HepG2 (cell line): ENCODE measurements around the gene CSNK1D. TPM values are rescaled to one million over a fixed set of nuclear protein-coding genes. Genes with fewer than 3 reads are reported as not detected.

ENCODE experiments used
- ATM ChIP-seq: fragments of 450-650 bp; IDR thresholded peaks from 2 replicates; pipeline ENCODE4 v1.7.1; 2017; ENCODE audit warnings: mild to moderate bottlenecking, borderline replicate concordance
- BATF2 ChIP-seq: sonication (generic); formaldehyde crosslinking; IDR thresholded peaks from 2 replicates; pipeline ENCODE4 v1.8.0; 2022; ENCODE audit warnings: mild to moderate bottlenecking, missing genetic modification reagents, moderate library complexity
- CREM ChIP-seq, 2 experiments: sonication (generic) in 1 of 2; formaldehyde crosslinking in 1 of 2; IDR thresholded peaks; 2 replicates each; pipeline versions ENCODE4 v1.4.0 to v1.6.1; 2016 to 2020; ENCODE audit warnings: antibody characterized with exemption in 1 of 2, mild to moderate bottlenecking in 1 of 2, missing genetic modification reagents in 1 of 2
- EED ChIP-seq: sonication (generic); formaldehyde crosslinking; IDR thresholded peaks from 2 replicates; pipeline ENCODE4 v1.5.0; 2020; ENCODE audit warnings: mild to moderate bottlenecking, missing genetic modification reagents
- GFI1 ChIP-seq: sonication (generic); formaldehyde crosslinking; IDR thresholded peaks from 2 replicates; pipeline ENCODE4 v1.5.0; 2020; ENCODE audit warnings: missing genetic modification reagents, mild to moderate bottlenecking, borderline replicate concordance
- HDAC2 ChIP-seq: sonication (generic); formaldehyde crosslinking; IDR thresholded peaks from 2 replicates; pipeline ENCODE4 v1.4.0; 2020; ENCODE audit warnings: missing genetic modification reagents
- HNF4G ChIP-seq, 2 experiments: sonication (generic) in 1 of 2; formaldehyde crosslinking in 1 of 2; IDR thresholded peaks; 2 replicates each; pipeline versions ENCODE4 v1.4.0 to v1.6.1; 2011 to 2020; ENCODE audit warnings: borderline replicate concordance in 2 of 2, low read depth in 2 of 2, mild to moderate bottlenecking in 2 of 2, low read length in 1 of 2, missing genetic modification reagents in 1 of 2, moderate library complexity in 1 of 2
- IRF2 ChIP-seq: IDR thresholded peaks from 2 replicates; pipeline ENCODE4 v1.6.1; 2018; ENCODE audit warnings: missing genetic modification reagents, missing compliant biosample characterization
- MAX ChIP-seq: IDR thresholded peaks from 2 replicates; pipeline ENCODE4 v1.6.1; 2012; ENCODE audit warnings: inconsistent platforms
- MED1 ChIP-seq: sonication (generic); formaldehyde crosslinking; IDR thresholded peaks from 2 replicates; pipeline ENCODE4 v1.4.0; 2020; ENCODE audit warnings: missing genetic modification reagents
- NFKB2 ChIP-seq: sonication (generic); formaldehyde crosslinking; IDR thresholded peaks from 2 replicates; pipeline ENCODE4 v1.4.0; 2020; ENCODE audit warnings: missing genetic modification reagents, borderline replicate concordance
- REL ChIP-seq: sonication (generic); formaldehyde crosslinking; conservative IDR thresholded peaks from 2 replicates; pipeline ENCODE4 v1.8.0; 2022; ENCODE audit warnings: mild to moderate bottlenecking, missing genetic modification reagents, moderate library complexity
- RXRB ChIP-seq: IDR thresholded peaks from 2 replicates; pipeline ENCODE4 v1.6.1; 2016; ENCODE audit warnings: borderline replicate concordance, missing genetic modification reagents, missing compliant biosample characterization
- STAG1 ChIP-seq: sonication (generic); formaldehyde crosslinking; IDR thresholded peaks from 2 replicates; pipeline ENCODE4 v1.4.0; 2020; ENCODE audit warnings: missing genetic modification reagents
- YEATS2 ChIP-seq: sonication (generic); formaldehyde crosslinking; IDR thresholded peaks from 2 replicates; pipeline ENCODE4 v1.4.0; 2020; ENCODE audit warnings: missing genetic modification reagents, borderline replicate concordance
- ZIK1 ChIP-seq: sonication (generic); formaldehyde crosslinking; IDR thresholded peaks from 2 replicates; pipeline ENCODE4 v1.5.0; 2020; ENCODE audit warnings: mild to moderate bottlenecking, low read depth, missing genetic modification reagents, borderline replicate concordance
- ZNF281 ChIP-seq: sonication (generic); formaldehyde crosslinking; IDR thresholded peaks from 2 replicates; pipeline ENCODE4 v1.4.0; 2020; ENCODE audit warnings: missing genetic modification reagents, borderline replicate concordance
- ZNF512B ChIP-seq: sonication (generic); formaldehyde crosslinking; IDR thresholded peaks from 2 replicates; pipeline ENCODE4 v1.5.1; 2020; ENCODE audit warnings: missing genetic modification reagents, mild to moderate bottlenecking, borderline replicate concordance
- ZNF709 ChIP-seq: sonication (generic); formaldehyde crosslinking; IDR thresholded peaks from 2 replicates; pipeline ENCODE4 v1.5.0; 2020; ENCODE audit warnings: mild to moderate bottlenecking, missing genetic modification reagents
- ZNF713 ChIP-seq: sonication (generic); formaldehyde crosslinking; IDR thresholded peaks from 2 replicates; pipeline ENCODE4 v1.4.0; 2020; ENCODE audit warnings: mild to moderate bottlenecking, missing genetic modification reagents
- polyA plus RNA-seq, 8 experiments: library from polyadenylated mRNA; depleted of rRNA in 3 of 8; stranded (reverse) in 7 of 8; unstranded in 1 of 8; fragments of >200 nt; fragmentation: Illumina TruSeq in 4 of 8; extraction: Trizol in 4 of 8; gene quantifications; 2 replicates each; pipeline versions ENCODE4 v1.2.1 to v1.2.3, GENCODE V29; 2011 to 2016; ENCODE audit warnings: low read depth in 4 of 8, missing spikeins in 1 of 8, mixed read lengths in 1 of 8; ENCODE audit not compliant: insufficient read depth in 1 of 8
- total RNA-seq, 5 experiments: library from RNA; depleted of rRNA; stranded (reverse); fragments of >200 nt; fragmentation: Illumina TruSeq; extraction: Trizol; gene quantifications; 2 replicates each; pipeline ENCODE4 v1.2.3, GENCODE V29; 2016; ENCODE audit warnings: low read depth in 1 of 5

Gene CSNK1D
- total and polyA plus RNA-seq, 2 of the 13 experiments (the other 11 are each of a cell fraction or from before 2014, with no cell fraction given) = 31.5 to 128 TPM

- TF ChIP-seq ZNF512B = peak; percentile 86; the same call in 1 of the 2 replicates
- TF ChIP-seq MAX = peak; percentile 90
- TF ChIP-seq CREM (IDR thresholded peaks at IDR 0.05) = peak; percentile 87
- TF ChIP-seq CREM (CRISPR knock-in tag; IDR thresholded peaks at IDR 0.05) = no peak
- 0 out of 2 replicates have a peak, but pooled peaks have one; percentile 22 for TF ChIP-seq REL (CRISPR knock-in tag)
- peak; percentile 75; the same call in 1 of the 2 replicates for TF ChIP-seq EED (CRISPR knock-in tag)
- TF ChIP-seq NFKB2 = peak; percentile 77; the same call in 1 of the 2 replicates
- no peak for TF ChIP-seq BATF2 (CRISPR knock-in tag)
- TF ChIP-seq RXRB (CRISPR knock-in tag) = peak; percentile 99
- peak; percentile 97 for TF ChIP-seq MED1 (CRISPR knock-in tag)
- no peak for TF ChIP-seq ZNF709 (CRISPR knock-in tag)
- no peak for TF ChIP-seq GFI1 (CRISPR knock-in tag)
- peak; percentile 36; the same call in 1 of the 2 replicates for TF ChIP-seq ZIK1 (CRISPR knock-in tag)
- peak; percentile 54 for TF ChIP-seq STAG1 (CRISPR knock-in tag)
- TF ChIP-seq ZNF281 (CRISPR knock-in tag) = peak; percentile 91
- peak; percentile 91 for TF ChIP-seq IRF2 (CRISPR knock-in tag)
- TF ChIP-seq ATM = peak; percentile 78; the same call in 1 of the 2 replicates
- no peak for TF ChIP-seq ZNF713 (CRISPR knock-in tag)
- peak; percentile 96 for TF ChIP-seq HNF4G (IDR thresholded peaks at IDR 0.05; ENCODE audit: borderline replicate concordance, low read depth, low read length)
- TF ChIP-seq HNF4G (CRISPR knock-in tag; IDR thresholded peaks at IDR 0.05; ENCODE audit: borderline replicate concordance, low read depth) = peak; percentile 96
- peak; percentile 98 for TF ChIP-seq HDAC2
- TF ChIP-seq YEATS2 = peak; percentile 88
These were observed 5.7 kb downstream of the CSNK1D start (continued) for GRCh38 chr17:82267575-82268379.
